ENCODE measurements around the gene ANKLE2.

ANKLE2 gene

DNA sequence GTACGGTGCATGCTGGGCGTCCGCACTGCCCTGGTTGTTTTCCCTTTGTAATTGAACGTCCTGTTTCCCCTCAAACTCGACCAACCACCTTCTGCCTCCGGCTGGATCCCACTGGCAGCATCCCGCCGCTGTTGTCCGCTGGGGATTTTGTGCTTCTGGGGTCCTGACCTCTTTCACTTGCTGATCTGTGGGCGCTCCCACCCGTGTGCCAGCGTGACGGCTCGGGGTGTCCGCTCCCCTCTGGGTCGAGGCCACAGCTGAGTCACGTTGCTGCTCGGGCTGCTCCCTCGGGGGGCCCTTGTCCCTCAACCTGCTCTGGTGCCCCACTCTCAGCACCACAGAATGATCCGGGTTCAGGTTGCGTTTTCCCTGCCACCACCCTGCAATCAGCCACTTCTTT is 43.0 kb downstream of the ANKLE2 start:
- no peaks in the 10 kb centered on the region for H3K27me3 ChIP-seq (ENCODE audit: insufficient read depth, low read depth, severe bottlenecking)
- H3K9me3 ChIP-seq (ENCODE audit: severe bottlenecking), result no peaks in the 10 kb centered on the region
- H3K27ac ChIP-seq, result no peak overlapping the region
- H3K36me3 ChIP-seq, result peaks cover 90% of the 10 kb centered on the region
- no peak for DNase-seq
- H3K4me3 ChIP-seq (ENCODE audit: low read depth, low read length), result no peak overlapping the region
- TF ChIP-seq, protein P1, sequence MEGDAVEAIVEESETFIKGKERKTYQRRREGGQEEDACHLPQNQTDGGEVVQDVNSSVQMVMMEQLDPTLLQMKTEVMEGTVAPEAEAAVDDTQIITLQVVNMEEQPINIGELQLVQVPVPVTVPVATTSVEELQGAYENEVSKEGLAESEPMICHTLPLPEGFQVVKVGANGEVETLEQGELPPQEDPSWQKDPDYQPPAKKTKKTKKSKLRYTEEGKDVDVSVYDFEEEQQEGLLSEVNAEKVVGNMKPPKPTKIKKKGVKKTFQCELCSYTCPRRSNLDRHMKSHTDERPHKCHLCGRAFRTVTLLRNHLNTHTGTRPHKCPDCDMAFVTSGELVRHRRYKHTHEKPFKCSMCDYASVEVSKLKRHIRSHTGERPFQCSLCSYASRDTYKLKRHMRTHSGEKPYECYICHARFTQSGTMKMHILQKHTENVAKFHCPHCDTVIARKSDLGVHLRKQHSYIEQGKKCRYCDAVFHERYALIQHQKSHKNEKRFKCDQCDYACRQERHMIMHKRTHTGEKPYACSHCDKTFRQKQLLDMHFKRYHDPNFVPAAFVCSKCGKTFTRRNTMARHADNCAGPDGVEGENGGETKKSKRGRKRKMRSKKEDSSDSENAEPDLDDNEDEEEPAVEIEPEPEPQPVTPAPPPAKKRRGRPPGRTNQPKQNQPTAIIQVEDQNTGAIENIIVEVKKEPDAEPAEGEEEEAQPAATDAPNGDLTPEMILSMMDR (IDR thresholded peaks at IDR 0.05; ENCODE audit: low read depth, low read length), result no peak

DNA sequence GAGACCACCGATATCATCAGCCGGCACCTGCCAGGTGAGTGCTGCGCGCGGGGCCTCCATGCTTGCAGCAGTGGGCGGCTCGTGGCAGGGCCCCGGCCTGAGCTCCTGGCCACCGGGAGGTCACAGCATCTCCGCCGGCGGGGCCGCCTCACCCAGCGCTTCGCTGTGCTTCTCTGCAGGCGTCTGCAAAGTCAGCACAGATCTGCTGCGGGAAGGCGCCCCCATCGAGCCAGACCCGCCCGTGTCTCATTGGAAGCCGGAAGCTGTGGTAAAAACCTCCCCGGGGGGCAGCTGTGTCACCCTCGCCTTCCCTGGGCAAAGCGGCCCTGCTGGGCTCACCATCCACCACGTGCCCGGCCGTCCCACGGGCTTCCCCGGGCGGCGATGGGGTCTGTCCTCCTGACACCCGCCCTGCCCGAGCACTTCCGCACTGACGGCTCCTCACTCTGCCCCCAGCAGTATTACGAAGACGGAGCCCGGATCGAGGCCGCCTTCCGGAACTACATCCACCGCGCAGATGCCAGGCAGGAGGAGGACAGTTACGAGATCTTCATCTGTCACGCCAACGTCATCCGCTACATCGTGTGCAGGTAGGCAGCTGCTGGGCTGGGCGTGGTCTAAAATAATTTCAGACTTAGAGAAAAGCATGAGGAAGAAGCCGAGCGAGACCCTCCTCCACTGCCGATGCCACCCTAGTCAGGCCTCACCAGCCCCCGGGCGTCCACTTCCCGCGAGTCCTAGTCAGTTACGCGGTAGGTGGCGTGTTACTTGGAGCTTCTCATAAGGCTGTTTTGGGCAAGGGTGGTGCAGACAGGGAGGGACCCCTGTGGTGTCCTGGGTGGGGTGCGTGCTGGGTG is 43.9 kb downstream of the ANKLE2 start:
- Histone ChIP-seq H3K27me3 (ENCODE audit: insufficient read depth, low read depth, severe bottlenecking) (no peaks in the 10 kb centered on the region), H3K4me3 (ENCODE audit: low read depth, low read length) (no peak overlapping the region), H3K9me3 (ENCODE audit: severe bottlenecking) (no peaks in the 10 kb centered on the region), H3K27ac (no peak overlapping the region), H3K36me3 (peaks cover 90% of the 10 kb centered on the region)
- no peak for DNase-seq
- TF ChIP-seq, protein P1 (IDR thresholded peaks at IDR 0.05; ENCODE audit: low read depth, low read length), result no peak

DNA sequence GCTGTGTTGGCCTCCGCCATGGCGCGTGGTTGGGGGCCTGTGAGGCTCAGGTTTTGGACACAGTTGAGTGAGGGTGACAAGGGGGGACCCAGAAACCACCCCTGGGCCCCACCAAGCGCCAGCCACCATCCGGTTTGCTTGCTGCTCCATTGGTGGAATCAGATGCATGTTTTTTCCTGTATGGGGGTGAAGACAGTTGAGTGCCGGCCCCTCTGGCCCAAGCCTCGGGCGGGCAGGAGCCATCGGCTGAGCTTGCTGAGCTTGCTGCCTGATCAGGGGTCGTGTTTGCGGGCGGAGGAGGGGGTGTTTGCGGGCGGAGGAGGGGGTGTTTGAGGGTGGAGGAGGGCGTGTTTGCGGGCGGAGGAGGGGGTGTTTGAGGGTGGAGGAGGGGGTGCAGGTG is 44.6 kb downstream of the ANKLE2 start:
- no peak overlapping the region for H3K27ac ChIP-seq
- no peak overlapping the region for H3K4me3 ChIP-seq (ENCODE audit: low read depth, low read length)
- H3K9me3 ChIP-seq (ENCODE audit: severe bottlenecking), result no peaks in the 10 kb centered on the region
- TF ChIP-seq, protein P1 (IDR thresholded peaks at IDR 0.05; ENCODE audit: low read depth, low read length), result no peak
- no peaks in the 10 kb centered on the region for H3K27me3 ChIP-seq (ENCODE audit: insufficient read depth, low read depth, severe bottlenecking)
- no peak for DNase-seq
- H3K36me3 ChIP-seq, result peaks cover 84% of the 10 kb centered on the region

DNA sequence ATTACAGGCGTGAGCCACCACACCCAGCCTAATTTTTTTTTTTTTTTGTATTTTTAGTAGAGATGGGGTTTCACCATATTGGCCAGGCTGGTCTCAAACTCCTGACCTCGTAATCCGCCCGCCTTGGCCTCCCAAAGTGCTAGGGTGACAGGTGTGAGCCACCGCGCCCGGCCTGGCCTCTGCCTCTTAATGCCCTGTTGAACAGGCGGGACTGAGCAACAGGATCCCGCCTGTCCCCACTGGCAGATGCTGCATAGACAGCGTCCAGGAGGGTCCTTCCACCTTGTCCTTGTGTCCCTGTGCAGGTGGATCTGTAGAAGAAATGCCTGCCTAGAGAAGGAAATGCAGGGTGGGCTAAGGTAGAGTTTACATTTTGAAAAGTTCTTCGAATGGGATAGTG is 45.3 kb downstream of the ANKLE2 start:
- Histone ChIP-seq H3K36me3 (peaks cover 78% of the 10 kb centered on the region), H3K9me3 (ENCODE audit: severe bottlenecking) (no peaks in the 10 kb centered on the region), H3K27ac (no peak overlapping the region), H3K27me3 (ENCODE audit: insufficient read depth, low read depth, severe bottlenecking) (no peaks in the 10 kb centered on the region), H3K4me3 (ENCODE audit: low read depth, low read length) (no peak overlapping the region)
- TF ChIP-seq, protein P1 (IDR thresholded peaks at IDR 0.05; ENCODE audit: low read depth, low read length), result no peak
- no peak for DNase-seq

DNA sequence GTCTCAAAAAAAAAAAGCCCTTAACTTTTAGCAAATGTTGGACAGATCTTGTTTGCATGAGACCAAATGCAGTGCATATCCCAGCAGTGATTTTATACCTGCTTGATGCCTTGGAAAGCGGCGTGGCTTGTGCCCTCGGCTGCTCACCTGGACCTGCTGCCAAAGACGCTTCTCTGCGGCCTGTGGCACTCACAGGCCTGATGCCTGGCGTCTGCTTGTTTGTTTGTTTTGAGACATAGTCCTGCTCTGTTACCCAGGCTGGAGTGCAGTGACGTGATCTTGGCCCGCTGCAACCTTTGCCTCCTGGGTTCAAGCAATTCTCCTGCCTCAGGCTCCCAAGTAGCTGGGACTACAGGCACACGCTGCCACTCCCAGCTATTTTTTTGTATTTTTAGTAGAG is 45.8 kb downstream of the ANKLE2 start:
- H3K36me3 ChIP-seq, result peaks cover 73% of the 10 kb centered on the region
- no peak for DNase-seq

More for the DNA sequence above, 45.8 kb downstream of the ANKLE2 start:
- Histone ChIP-seq H3K27ac (no peak overlapping the region), H3K9me3 (ENCODE audit: severe bottlenecking) (no peaks in the 10 kb centered on the region), H3K27me3 (ENCODE audit: insufficient read depth, low read depth, severe bottlenecking) (no peaks in the 10 kb centered on the region), H3K4me3 (ENCODE audit: low read depth, low read length) (no peak overlapping the region)
- TF ChIP-seq, protein P1 (IDR thresholded peaks at IDR 0.05; ENCODE audit: low read depth, low read length), result no peak

All from WERI-Rb-1 (cell line).